ENCODE measurements around the gene SLAMF9.

Gene SLAMF9

DNA sequence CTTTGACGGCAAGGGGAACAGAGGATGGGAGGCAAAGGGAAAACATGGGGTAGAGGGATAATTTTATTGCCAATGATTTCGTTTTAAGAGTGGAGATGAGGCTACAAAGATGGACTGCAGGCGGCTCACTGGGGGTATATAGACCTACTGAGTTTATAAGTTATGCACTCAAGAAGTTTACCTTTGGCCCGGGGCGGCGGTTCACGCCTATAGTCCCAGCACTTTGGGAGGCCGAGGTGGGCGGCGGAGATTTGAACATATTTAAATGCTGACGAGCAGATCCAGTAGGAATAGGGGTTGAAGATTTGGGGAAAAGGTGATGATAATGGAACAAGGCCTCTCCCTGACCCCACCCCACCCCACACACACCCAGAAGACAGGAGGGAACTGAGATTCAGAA is 8.1 kb upstream of the SLAMF9 start:
- Histone ChIP-seq H3K9ac (ENCODE audit: low read depth in 1 of 2, low read length in 2 of 2) (no peak overlapping the region), H3K4me1 (ENCODE audit: control insufficient read depth in 1 of 2, insufficient read depth in 2 of 2, low read length in 2 of 2) (peaks cover 8 to 21% of the 10 kb centered on the region in 2 donors), H3K27me3 (ENCODE audit: control insufficient read depth in 1 of 2, insufficient read depth in 2 of 2, low read length in 2 of 2) (no peaks in the 10 kb centered on the region), H3K36me3 (ENCODE audit: control insufficient read depth in 1 of 2, insufficient read depth in 2 of 2, low read length in 2 of 2) (no peaks in the 10 kb centered on the region), H3K27ac (ENCODE audit: low read depth, low read length) (no peak overlapping the region), H3K4me3 (ENCODE audit: low read depth in 1 of 2, low read length in 2 of 2) (peak overlapping the region; percentile 67), H3K9me3 (ENCODE audit: control insufficient read depth in 1 of 2, low read length in 2 of 2) (no peaks in the 10 kb centered on the region)

DNA sequence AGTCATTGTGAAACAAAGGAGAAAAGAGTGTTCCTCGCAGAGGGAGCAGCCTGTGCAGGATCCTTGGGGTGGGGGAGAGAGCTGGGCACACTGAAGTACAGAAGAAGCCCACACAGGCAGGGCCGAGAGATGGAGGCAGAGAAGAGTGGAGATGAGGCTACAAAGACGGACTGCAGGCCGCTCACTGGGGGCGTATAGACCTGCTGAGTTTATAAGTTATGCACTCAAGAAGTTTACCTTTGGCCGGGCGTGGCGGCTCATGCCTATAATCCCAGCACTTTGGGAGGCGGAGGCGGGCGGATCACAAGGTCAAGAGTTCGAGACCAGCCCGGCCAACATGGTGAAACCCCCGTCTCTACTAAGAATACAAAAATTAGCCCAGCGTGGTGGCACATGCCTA is 7.6 kb upstream of the SLAMF9 start:
- Histone ChIP-seq H3K9me3 (ENCODE audit: control insufficient read depth in 1 of 2, low read length in 2 of 2) (no peaks in the 10 kb centered on the region), H3K27ac (ENCODE audit: low read depth, low read length) (peak overlapping the region; percentile 52), H3K4me1 (ENCODE audit: control insufficient read depth in 1 of 2, insufficient read depth in 2 of 2, low read length in 2 of 2) (peaks cover 8 to 21% of the 10 kb centered on the region in 2 donors), H3K27me3 (ENCODE audit: control insufficient read depth in 1 of 2, insufficient read depth in 2 of 2, low read length in 2 of 2) (no peaks in the 10 kb centered on the region), H3K36me3 (ENCODE audit: control insufficient read depth in 1 of 2, insufficient read depth in 2 of 2, low read length in 2 of 2) (no peaks in the 10 kb centered on the region), H3K4me3 (ENCODE audit: low read depth in 1 of 2, low read length in 2 of 2) (peak overlapping the region; percentile 67), H3K9ac (ENCODE audit: low read depth in 1 of 2, low read length in 2 of 2) (peak overlapping the region; percentile 46 to 55)

- Histone ChIP-seq H3K9me3 (ENCODE audit: control insufficient read depth in 1 of 2, low read length in 2 of 2) (no peaks in the 10 kb centered on the region), H3K9ac (ENCODE audit: low read depth in 1 of 2, low read length in 2 of 2) (peak overlapping the region in 1 of 2 donors; percentile 46), H3K4me1 (ENCODE audit: control insufficient read depth in 1 of 2, insufficient read depth in 2 of 2, low read length in 2 of 2) (peaks cover 8 to 21% of the 10 kb centered on the region in 2 donors), H3K27me3 (ENCODE audit: control insufficient read depth in 1 of 2, insufficient read depth in 2 of 2, low read length in 2 of 2) (no peaks in the 10 kb centered on the region), H3K27ac (ENCODE audit: low read depth, low read length) (peak overlapping the region; percentile 52), H3K36me3 (ENCODE audit: control insufficient read depth in 1 of 2, insufficient read depth in 2 of 2, low read length in 2 of 2) (no peaks in the 10 kb centered on the region), H3K4me3 (ENCODE audit: low read depth in 1 of 2, low read length in 2 of 2) (peak overlapping the region; percentile 67)
Observed at GRCh38 chr1:159960721-159961381, 6.8 kb upstream of the SLAMF9 start.

- H3K4me3 ChIP-seq (ENCODE audit: low read depth in 1 of 2, low read length in 2 of 2) = no peak overlapping the region
- H3K4me1 ChIP-seq (ENCODE audit: control insufficient read depth in 1 of 2, insufficient read depth in 2 of 2, low read length in 2 of 2) = peaks cover 8 to 15% of the 10 kb centered on the region in 2 donors
- no peak overlapping the region for H3K9ac ChIP-seq (ENCODE audit: low read depth in 1 of 2, low read length in 2 of 2)
- H3K36me3 ChIP-seq (ENCODE audit: control insufficient read depth in 1 of 2, insufficient read depth in 2 of 2, low read length in 2 of 2) = no peaks in the 10 kb centered on the region
- no peak overlapping the region for H3K27ac ChIP-seq (ENCODE audit: low read depth, low read length)
- no peaks in the 10 kb centered on the region for H3K27me3 ChIP-seq (ENCODE audit: control insufficient read depth in 1 of 2, insufficient read depth in 2 of 2, low read length in 2 of 2)
- no peaks in the 10 kb centered on the region for H3K9me3 ChIP-seq (ENCODE audit: control insufficient read depth in 1 of 2, low read length in 2 of 2)
Observed at GRCh38 chr1:159959451-159959850, 5.4 kb upstream of the SLAMF9 start.

DNA sequence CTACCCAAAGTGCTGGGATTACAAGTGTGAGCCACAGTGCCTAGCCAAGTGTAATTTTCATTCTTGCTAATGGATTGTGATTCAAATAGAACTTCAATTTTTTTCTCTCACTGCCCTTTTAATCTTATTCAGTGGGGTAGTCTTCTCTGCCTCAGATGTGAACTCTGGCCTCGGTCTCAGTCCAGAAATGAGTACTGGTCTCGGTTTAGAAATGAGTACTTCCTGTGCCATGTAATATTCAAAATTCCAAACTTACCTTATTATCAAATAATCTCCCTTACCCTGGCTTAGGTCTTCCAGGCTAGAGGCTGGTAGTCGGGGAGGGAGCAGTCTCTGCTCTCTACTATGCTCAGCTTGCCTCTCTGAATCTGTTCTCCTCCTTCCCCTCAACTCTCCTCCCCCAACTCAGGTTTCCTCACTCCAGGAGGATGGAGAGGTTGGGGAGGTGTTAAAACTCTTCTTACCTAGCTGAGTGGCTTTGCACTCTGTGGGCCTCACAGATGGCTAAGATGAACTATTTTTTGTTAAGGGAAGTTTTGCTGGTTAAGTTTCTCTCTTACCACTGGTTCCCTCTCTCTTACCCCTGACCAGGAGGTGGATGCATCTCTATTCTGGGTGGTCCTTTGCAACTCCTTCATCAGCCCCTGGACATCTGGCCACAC is 4.8 kb upstream of the SLAMF9 start:
- Histone ChIP-seq H3K9me3 (ENCODE audit: control insufficient read depth in 1 of 2, low read length in 2 of 2) (no peaks in the 10 kb centered on the region), H3K4me3 (ENCODE audit: low read depth in 1 of 2, low read length in 2 of 2) (no peak overlapping the region), H3K27ac (ENCODE audit: low read depth, low read length) (no peak overlapping the region), H3K9ac (ENCODE audit: low read depth in 1 of 2, low read length in 2 of 2) (no peak overlapping the region), H3K4me1 (ENCODE audit: control insufficient read depth in 1 of 2, insufficient read depth in 2 of 2, low read length in 2 of 2) (peaks cover 8 to 15% of the 10 kb centered on the region in 2 donors), H3K36me3 (ENCODE audit: control insufficient read depth in 1 of 2, insufficient read depth in 2 of 2, low read length in 2 of 2) (no peaks in the 10 kb centered on the region), H3K27me3 (ENCODE audit: control insufficient read depth in 1 of 2, insufficient read depth in 2 of 2, low read length in 2 of 2) (no peaks in the 10 kb centered on the region)

GRCh38 chr1:159957824-159958268 is 3.8 kb upstream of the SLAMF9 start:
- Histone ChIP-seq H3K9me3 (ENCODE audit: control insufficient read depth in 1 of 2, low read length in 2 of 2) (no peaks in the 10 kb centered on the region), H3K4me1 (ENCODE audit: control insufficient read depth in 1 of 2, insufficient read depth in 2 of 2, low read length in 2 of 2) (peaks cover 4 to 15% of the 10 kb centered on the region in 2 donors), H3K9ac (ENCODE audit: low read depth in 1 of 2, low read length in 2 of 2) (no peak overlapping the region), H3K27ac (ENCODE audit: low read depth, low read length) (no peak overlapping the region), H3K27me3 (ENCODE audit: control insufficient read depth in 1 of 2, insufficient read depth in 2 of 2, low read length in 2 of 2) (no peaks in the 10 kb centered on the region), H3K36me3 (ENCODE audit: control insufficient read depth in 1 of 2, insufficient read depth in 2 of 2, low read length in 2 of 2) (no peaks in the 10 kb centered on the region), H3K4me3 (ENCODE audit: low read depth in 1 of 2, low read length in 2 of 2) (no peak overlapping the region)

GRCh38 chr1:159955456-159955855 is 1.4 kb upstream of the SLAMF9 start:
- Histone ChIP-seq H3K27me3 (ENCODE audit: control insufficient read depth in 1 of 2, insufficient read depth in 2 of 2, low read length in 2 of 2) (peaks cover 0 to 3% of the 10 kb centered on the region in 2 donors), H3K4me3 (ENCODE audit: low read depth in 1 of 2, low read length in 2 of 2) (no peak overlapping the region), H3K9me3 (ENCODE audit: control insufficient read depth in 1 of 2, low read length in 2 of 2) (no peaks in the 10 kb centered on the region), H3K9ac (ENCODE audit: low read depth in 1 of 2, low read length in 2 of 2) (no peak overlapping the region), H3K27ac (ENCODE audit: low read depth, low read length) (no peak overlapping the region), H3K4me1 (ENCODE audit: control insufficient read depth in 1 of 2, insufficient read depth in 2 of 2, low read length in 2 of 2) (peaks cover 4 to 7% of the 10 kb centered on the region in 2 donors), H3K36me3 (ENCODE audit: control insufficient read depth in 1 of 2, insufficient read depth in 2 of 2, low read length in 2 of 2) (no peaks in the 10 kb centered on the region)

DNA sequence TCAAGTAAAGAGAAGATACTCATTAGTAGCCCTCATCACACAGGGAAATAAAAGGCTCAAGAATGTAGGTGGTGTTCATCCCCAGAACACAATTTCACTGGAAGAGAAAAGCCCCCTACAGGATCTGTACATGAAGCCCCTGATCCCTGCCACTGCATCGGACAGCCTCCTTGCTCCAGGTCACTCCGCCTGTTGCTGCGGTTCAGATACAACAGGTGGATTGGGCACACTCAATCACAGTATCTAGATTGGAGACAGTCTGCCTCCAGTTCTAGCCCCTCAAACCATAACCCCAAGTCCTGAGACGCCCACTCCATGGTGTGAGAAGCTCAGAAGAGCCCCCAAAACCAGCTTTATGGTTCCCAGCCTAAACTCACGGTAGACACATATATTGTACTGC is 1.1 kb downstream of the SLAMF9 start:
- Histone ChIP-seq H3K27ac (ENCODE audit: low read depth, low read length) (no peak overlapping the region), H3K27me3 (ENCODE audit: control insufficient read depth in 1 of 2, insufficient read depth in 2 of 2, low read length in 2 of 2) (peaks cover 0 to 3% of the 10 kb centered on the region in 2 donors), H3K9ac (ENCODE audit: low read depth in 1 of 2, low read length in 2 of 2) (no peak overlapping the region), H3K36me3 (ENCODE audit: control insufficient read depth in 1 of 2, insufficient read depth in 2 of 2, low read length in 2 of 2) (no peaks in the 10 kb centered on the region), H3K4me3 (ENCODE audit: low read depth in 1 of 2, low read length in 2 of 2) (no peak overlapping the region), H3K9me3 (ENCODE audit: control insufficient read depth in 1 of 2, low read length in 2 of 2) (no peaks in the 10 kb centered on the region), H3K4me1 (ENCODE audit: control insufficient read depth in 1 of 2, insufficient read depth in 2 of 2, low read length in 2 of 2) (peaks cover 13 to 20% of the 10 kb centered on the region in 2 donors)

- Histone ChIP-seq H3K4me3 (ENCODE audit: low read depth in 1 of 2, low read length in 2 of 2) (no peak overlapping the region), H3K4me1 (ENCODE audit: control insufficient read depth in 1 of 2, insufficient read depth in 2 of 2, low read length in 2 of 2) (peaks cover 11 to 18% of the 10 kb centered on the region in 2 donors), H3K9me3 (ENCODE audit: control insufficient read depth in 1 of 2, low read length in 2 of 2) (no peaks in the 10 kb centered on the region), H3K27ac (ENCODE audit: low read depth, low read length) (no peak overlapping the region), H3K27me3 (ENCODE audit: control insufficient read depth in 1 of 2, insufficient read depth in 2 of 2, low read length in 2 of 2) (peaks cover 0 to 3% of the 10 kb centered on the region in 2 donors), H3K36me3 (ENCODE audit: control insufficient read depth in 1 of 2, insufficient read depth in 2 of 2, low read length in 2 of 2) (no peaks in the 10 kb centered on the region), H3K9ac (ENCODE audit: low read depth in 1 of 2, low read length in 2 of 2) (no peak overlapping the region)
Observed at GRCh38 chr1:159951551-159951950, 2.5 kb downstream of the SLAMF9 start.

DNA sequence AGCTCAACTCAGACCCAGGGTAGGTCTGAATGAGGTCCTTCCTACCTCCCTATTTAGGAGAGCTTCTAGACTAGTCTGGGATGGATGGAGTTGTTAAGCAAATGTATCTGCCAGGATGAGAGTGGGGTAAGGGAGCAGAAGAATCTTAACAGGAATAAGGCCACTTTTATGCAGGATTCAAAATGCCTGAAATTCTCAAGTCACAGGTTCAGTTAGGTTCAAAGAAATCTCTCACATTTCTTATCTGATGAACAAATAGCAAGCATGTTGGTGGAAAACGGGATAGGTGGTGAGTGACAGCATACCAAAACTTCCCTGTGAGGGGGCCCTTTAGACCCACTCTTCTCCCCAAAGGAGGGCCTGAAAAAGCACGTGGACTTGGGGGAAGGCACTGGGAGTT is 3.0 kb downstream of the SLAMF9 start:
- no peak overlapping the region for H3K4me3 ChIP-seq (ENCODE audit: low read depth in 1 of 2, low read length in 2 of 2)
- H3K36me3 ChIP-seq (ENCODE audit: control insufficient read depth in 1 of 2, insufficient read depth in 2 of 2, low read length in 2 of 2) = no peaks in the 10 kb centered on the region
- no peaks in the 10 kb centered on the region for H3K9me3 ChIP-seq (ENCODE audit: control insufficient read depth in 1 of 2, low read length in 2 of 2)
- peaks cover 0 to 3% of the 10 kb centered on the region in 2 donors for H3K27me3 ChIP-seq (ENCODE audit: control insufficient read depth in 1 of 2, insufficient read depth in 2 of 2, low read length in 2 of 2)
- H3K4me1 ChIP-seq (ENCODE audit: control insufficient read depth in 1 of 2, insufficient read depth in 2 of 2, low read length in 2 of 2) = peaks cover 16 to 23% of the 10 kb centered on the region in 2 donors
- no peak overlapping the region for H3K9ac ChIP-seq (ENCODE audit: low read depth in 1 of 2, low read length in 2 of 2)
- no peak overlapping the region for H3K27ac ChIP-seq (ENCODE audit: low read depth, low read length)
